ENCODE results near the gene ZNF668. TPM values are rescaled to one million over a fixed set of nuclear protein-coding genes. Genes with fewer than 3 reads are reported as not detected.

The ZNF668 gene
- polyA plus RNA-seq, 1 of the 3 experiments (the other 2 are of a cell fraction), result 13.6 TPM

- Histone ChIP-seq H3K4me2 (no peak overlapping the region), H3K9ac (no peak overlapping the region), H3K4me1 (ENCODE audit: control insufficient read depth in 1 of 2, insufficient read depth in 2 of 2, low read depth in 1 of 2, low read length in 1 of 2) (no peaks in the 10 kb centered on the region; a peak in 1 of 4 replicates), H3K36me3 (replicated peaks in 1 of 2; ENCODE audit: control insufficient read depth in 1 of 2, insufficient read depth in 2 of 2, low read length in 1 of 2) (no peaks in the 10 kb centered on the region), H3K4me3 (ENCODE audit: low read depth in 2 of 2, low read length in 1 of 2) (no peak overlapping the region), H2AFZ (ENCODE audit: low read depth) (0 out of 2 replicates have a peak overlapping the region, but pooled peaks have one; percentile 29), H3K9me3 (no peaks in the 10 kb centered on the region), H3K27ac (ENCODE audit: low read depth in 2 of 2, low read length in 1 of 2) (no peak overlapping the region), H3K27me3 (ENCODE audit: insufficient read depth) (no peaks in the 10 kb centered on the region), H3K79me2 (ENCODE audit: insufficient read depth) (no peaks in the 10 kb centered on the region), H3K9me2 (no peaks in the 10 kb centered on the region), H4K20me1 (ENCODE audit: insufficient read depth) (no peaks in the 10 kb centered on the region), H3F3A (replicated peaks; ENCODE audit: insufficient read depth) (no peaks in the 10 kb centered on the region)
- WGBS (ENCODE audit: low lambda C conversion rate), result 42% methylated on average over 4 of the region's 4 CpGs
- TF ChIP-seq NFIC (IDR thresholded peaks at IDR 0.05; ENCODE audit: borderline replicate concordance), result peak; percentile 25; the same call in 1 of the 2 replicates
- no peak for TF ChIP-seq GATA2 (CRISPR knock-in tag; IDR thresholded peaks at IDR 0.05)
- POLR2A ChIA-PET, result interaction anchor here (0.9 to 1.5 kb wide), 3 partner anchors 17 to 42 kb away, joined by 3 to 5 read pairs (median 3); partner anchors contain the start of genes KAT8 and ZNF668
- DNase-seq, result no peak
- CTCF ChIA-PET, result interaction anchor here (0.9 to 2.1 kb wide), 4 partner anchors 20 to 343 kb away, joined by 3 to 7 read pairs (median 4); partner anchors contain the start of genes HSD3B7 and ZNF843
These were observed 26.0 kb upstream of the ZNF668 start for GRCh38 chr16:31099860-31100638.

- peaks cover 48% of the 10 kb centered on the region for H3K79me2 ChIP-seq (ENCODE audit: insufficient read depth)
- H3F3A ChIP-seq (replicated peaks; ENCODE audit: insufficient read depth), result no peaks in the 10 kb centered on the region
- H3K9ac ChIP-seq, result peak within 1 kb of the TSS; percentile 92
- H4K20me1 ChIP-seq (ENCODE audit: insufficient read depth), result peaks cover 7% of the 10 kb centered on the region; the same call in 1 of the 2 replicates
- H3K36me3 ChIP-seq (replicated peaks in 1 of 2; ENCODE audit: control insufficient read depth in 1 of 2, insufficient read depth in 2 of 2, low read length in 1 of 2), result no peaks in the 10 kb centered on the region
- POLR2A ChIA-PET, result interaction anchor here (0.5 to 1.8 kb wide), 7 partner anchors 8 to 348 kb away, joined by 3 to 10 read pairs (median 5); partner anchors contain the start of genes FUS, KAT8 and ZNF843
- peak within 1 kb of the TSS; percentile 73 to 78 for H3K27ac ChIP-seq (ENCODE audit: low read depth in 2 of 2, low read length in 1 of 2)
- no peaks in the 10 kb centered on the region for H3K9me3 ChIP-seq
- WGBS (ENCODE audit: low lambda C conversion rate), result 1% methylated on average over 19 of the region's 69 CpGs
- peak within 1 kb of the TSS; percentile 100 for H3K4me2 ChIP-seq
- CTCF ChIA-PET, result interaction anchor here (2.6 kb wide), 1 partner anchor 48 kb away, joined by 13 read pairs; no protein-coding TSS in a partner anchor
- peaks cover 4 to 16% of the 10 kb centered on the region in 2 experiments; a peak in 2 of 4 replicates for H3K4me1 ChIP-seq (ENCODE audit: control insufficient read depth in 1 of 2, insufficient read depth in 2 of 2, low read depth in 1 of 2, low read length in 1 of 2)
- peak within 1 kb of the TSS; percentile 68 to 100 for H3K4me3 ChIP-seq (ENCODE audit: low read depth in 2 of 2, low read length in 1 of 2)
- H3K9me2 ChIP-seq, result no peaks in the 10 kb centered on the region
- H3K27me3 ChIP-seq (ENCODE audit: insufficient read depth), result no peaks in the 10 kb centered on the region
- peak; percentile 93 for DNase-seq
- H2AFZ ChIP-seq (ENCODE audit: low read depth), result peak within 1 kb of the TSS; percentile 80; the same call in 1 of the 2 replicates
- TF ChIP-seq RFX5 (IDR thresholded peaks at IDR 0.05; ENCODE audit: low read length), result peak; percentile 54; the same call in 1 of the 2 replicates
- no peak for TF ChIP-seq GATA2 (CRISPR knock-in tag; IDR thresholded peaks at IDR 0.05)
- TF ChIP-seq ZBTB33 (IDR thresholded peaks at IDR 0.05; ENCODE audit: borderline replicate concordance, low read depth), result 0 out of 2 replicates have a peak, but pooled peaks have one; percentile 54
- TF ChIP-seq RCOR1 (IDR thresholded peaks at IDR 0.05; ENCODE audit: low read length), result no peak
- TF ChIP-seq ELF1 (IDR thresholded peaks at IDR 0.05), result peak; percentile 72
- no peak for TF ChIP-seq TEAD4 (IDR thresholded peaks at IDR 0.05; ENCODE audit: borderline replicate concordance, insufficient read depth)
- TF ChIP-seq SIN3A (IDR thresholded peaks at IDR 0.05; ENCODE audit: borderline replicate concordance, low read depth, low read length), result 0 out of 2 replicates have a peak, but pooled peaks have one; percentile 47
- TF ChIP-seq EP300 (IDR thresholded peaks at IDR 0.05; ENCODE audit: borderline replicate concordance in 1 of 2, low read depth in 1 of 2, low read length in 1 of 2), result peak in 1 of 2 experiments; percentile 29; a peak in 1 of 4 replicates
- no peak for TF ChIP-seq CHD2 (IDR thresholded peaks at IDR 0.05; ENCODE audit: low read length, partially characterized antibody)
- no peak for TF ChIP-seq USF1 (IDR thresholded peaks at IDR 0.05; ENCODE audit: borderline replicate concordance, low read depth)
- TF ChIP-seq TAF1 (IDR thresholded peaks at IDR 0.05; ENCODE audit: borderline replicate concordance, low read depth, low read length), result peak; percentile 52
- peak; percentile 75; the same call in 1 of the 2 replicates for TF ChIP-seq MXI1 (IDR thresholded peaks at IDR 0.05; ENCODE audit: low read depth, low read length)
- no peak for TF ChIP-seq NRF1 (IDR thresholded peaks at IDR 0.05; ENCODE audit: low read depth, low read length)
- TF ChIP-seq PBX3 (IDR thresholded peaks at IDR 0.05), result peak; percentile 81
These were observed 20.5 kb upstream of the ZNF668 start, which contains the start of gene VKORC1 for GRCh38 chr16:31094424-31095120. Gene VKORC1 (minus strand): TSS chr16:31094797. CDS start chr16:31094729, 68 bp downstream.

Measured in SK-N-SH (cell line).